NT2/D1 (cell line): Measurements from ENCODE around the gene IL1F10.

Source experiments
- DNase-seq: peaks from one replicate; pipeline ENCODE4 v3.0.0-alpha.2; 2011; ENCODE audit warnings: low read depth, low spot score
- H3K27me3 ChIP-seq: 2 replicates; pipeline ENCODE4 v1.6.0; 2011; ENCODE audit warnings: mild to moderate bottlenecking; ENCODE audit not compliant: insufficient read length, insufficient read depth
- H3K36me3 ChIP-seq: 2 replicates; pipeline ENCODE4 v1.6.1; 2011; ENCODE audit warnings: mild to moderate bottlenecking, low read length, mixed read lengths; ENCODE audit not compliant: insufficient read depth, insufficient read length
- H3K4me1 ChIP-seq: 2 replicates; pipeline ENCODE4 v1.5.1; 2011; ENCODE audit not compliant: insufficient read depth, insufficient read length
- H3K4me3 ChIP-seq: 2 replicates; pipeline ENCODE4 v1.5.1; 2011; ENCODE audit warnings: low read depth; ENCODE audit not compliant: insufficient read length
- H3K9ac ChIP-seq: 2 replicates; pipeline ENCODE4 v1.6.0; 2011; ENCODE audit warnings: low read depth; ENCODE audit not compliant: insufficient read length
- H3K9me3 ChIP-seq: 2 replicates; pipeline ENCODE4 v1.5.1; 2011; ENCODE audit warnings: mild to moderate bottlenecking, low read length; ENCODE audit not compliant: insufficient read depth
- SUZ12 ChIP-seq: IDR thresholded peaks from 2 replicates; pipeline ENCODE4 v1.6.1; 2011; ENCODE audit not compliant: insufficient read length, insufficient read depth; ENCODE audit errors: extremely low read depth
- YY1 ChIP-seq: IDR thresholded peaks from 2 replicates; pipeline ENCODE4 v1.6.1; 2011; ENCODE audit not compliant: insufficient read length, insufficient read depth
- ZNF274 ChIP-seq: IDR thresholded peaks from 2 replicates; pipeline ENCODE4 v1.6.1; 2011; ENCODE audit warnings: mild to moderate bottlenecking, low read depth, low read length

The IL1F10 gene

GRCh38 chr2:113046465-113046864, 21.3 kb upstream of the IL1F10 start:
- H3K4me1 ChIP-seq, result no peaks in the 10 kb centered on the region
- no peak overlapping the region for H3K9ac ChIP-seq
- H3K36me3 ChIP-seq, result no peaks in the 10 kb centered on the region
- no peak overlapping the region for H3K4me3 ChIP-seq
- H3K27me3 ChIP-seq, result no peaks in the 10 kb centered on the region
- DNase-seq, result no peak
- TF ChIP-seq SUZ12 (no peak), YY1 (no peak), ZNF274 (no peak)
- H3K9me3 ChIP-seq, result no peaks in the 10 kb centered on the region

- no peaks in the 10 kb centered on the region for H3K27me3 ChIP-seq
- H3K4me1 ChIP-seq, result no peaks in the 10 kb centered on the region
- H3K9ac ChIP-seq, result no peak overlapping the region
- no peak for DNase-seq
- no peak overlapping the region for H3K4me3 ChIP-seq
- TF ChIP-seq SUZ12 (no peak), YY1 (no peak), ZNF274 (no peak)
- H3K9me3 ChIP-seq, result peaks cover 23% of the 10 kb centered on the region; the same call in 1 of the 2 replicates
- H3K36me3 ChIP-seq, result no peaks in the 10 kb centered on the region
Measured at GRCh38 chr2:113050921-113051895, 16.6 kb upstream of the IL1F10 start.

- Histone ChIP-seq H3K27me3 (no peaks in the 10 kb centered on the region), H3K9ac (no peak within 1 kb of the TSS), H3K4me3 (no peak within 1 kb of the TSS), H3K9me3 (peaks cover 27% of the 10 kb centered on the region; the same call in 1 of the 2 replicates), H3K4me1 (no peaks in the 10 kb centered on the region), H3K36me3 (no peaks in the 10 kb centered on the region)
- TF ChIP-seq SUZ12 (no peak), ZNF274 (no peak), YY1 (no peak)
- DNase-seq, result no peak
Measured at GRCh38 chr2:113052396-113052917, 15.3 kb upstream of the IL1F10 start, which contains the start of gene IL36B. IL36B (minus strand) TSS chr2:113052867.

DNA sequence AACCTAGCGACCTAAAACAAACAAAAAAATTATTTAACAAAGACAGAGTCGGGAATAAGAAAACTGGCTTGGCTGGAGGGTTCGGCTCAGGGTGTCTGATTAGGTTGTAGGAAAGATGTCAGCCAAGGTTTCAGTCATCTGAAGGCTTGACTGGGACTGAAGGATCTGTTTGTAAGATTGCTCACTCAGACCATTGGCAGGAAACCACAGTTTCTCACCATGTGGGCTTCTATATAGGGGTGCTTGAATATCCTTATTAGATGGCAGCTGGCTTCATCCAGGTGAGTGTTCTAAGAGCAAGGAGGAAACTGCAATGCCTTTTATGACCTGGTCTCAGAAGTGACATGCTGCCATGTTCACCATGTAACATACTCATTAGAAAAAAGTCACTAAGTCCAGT, 14.1 kb upstream of the IL1F10 start:
- Histone ChIP-seq H3K4me3 (no peak overlapping the region), H3K27me3 (peaks cover 3% of the 10 kb centered on the region), H3K9me3 (peaks cover 27% of the 10 kb centered on the region; the same call in 1 of the 2 replicates), H3K36me3 (no peaks in the 10 kb centered on the region), H3K9ac (no peak overlapping the region), H3K4me1 (no peaks in the 10 kb centered on the region)
- TF ChIP-seq SUZ12 (no peak), YY1 (no peak), ZNF274 (no peak)
- DNase-seq, result no peak

GRCh38 chr2:113054066-113054465, 13.7 kb upstream of the IL1F10 start:
- DNase-seq, result no peak
- no peak for TF ChIP-seq ZNF274
- no peak for TF ChIP-seq YY1
- no peak for TF ChIP-seq SUZ12
- no peaks in the 10 kb centered on the region for H3K36me3 ChIP-seq
- H3K4me3 ChIP-seq, result no peak overlapping the region
- H3K4me1 ChIP-seq, result no peaks in the 10 kb centered on the region
- peaks cover 27% of the 10 kb centered on the region; the same call in 1 of the 2 replicates for H3K9me3 ChIP-seq
- H3K9ac ChIP-seq, result no peak overlapping the region
- peaks cover 7% of the 10 kb centered on the region for H3K27me3 ChIP-seq

- no peak for TF ChIP-seq YY1
- TF ChIP-seq ZNF274, result no peak
- TF ChIP-seq SUZ12, result no peak
- Histone ChIP-seq H3K9me3 (peaks cover 27% of the 10 kb centered on the region; the same call in 1 of the 2 replicates), H3K4me1 (peaks cover 3% of the 10 kb centered on the region), H3K36me3 (no peaks in the 10 kb centered on the region), H3K27me3 (peaks cover 11% of the 10 kb centered on the region), H3K4me3 (no peak overlapping the region), H3K9ac (no peak overlapping the region)
- no peak for DNase-seq
Measured at GRCh38 chr2:113056521-113056920, 11.2 kb upstream of the IL1F10 start.

DNA sequence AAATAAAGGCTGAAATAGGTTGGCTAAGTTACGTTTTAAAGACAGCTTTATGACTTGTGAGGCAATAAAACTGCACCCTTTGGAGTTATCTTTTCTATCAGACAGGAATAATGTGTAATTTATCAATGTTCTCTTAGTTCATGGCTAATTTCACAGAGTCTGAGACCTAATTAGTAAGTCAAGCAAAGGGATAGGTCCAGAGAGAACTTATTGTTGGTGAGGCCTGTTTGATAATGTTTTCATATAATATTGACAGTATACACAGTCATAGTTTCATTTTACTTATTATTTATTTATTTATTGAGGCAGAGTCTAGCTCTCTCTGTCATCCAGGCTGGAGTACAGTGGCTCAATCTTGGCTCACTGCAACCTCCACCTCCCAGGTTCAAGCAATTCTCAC, 10.7 kb upstream of the IL1F10 start:
- peaks cover 3% of the 10 kb centered on the region for H3K4me1 ChIP-seq
- peaks cover 15% of the 10 kb centered on the region for H3K27me3 ChIP-seq
- no peak for DNase-seq
- no peaks in the 10 kb centered on the region for H3K36me3 ChIP-seq
- H3K4me3 ChIP-seq, result no peak overlapping the region
- H3K9ac ChIP-seq, result no peak overlapping the region
- H3K9me3 ChIP-seq, result peaks cover 27% of the 10 kb centered on the region; the same call in 1 of the 2 replicates
- TF ChIP-seq ZNF274 (no peak), SUZ12 (no peak), YY1 (no peak)
